Middle frontal gyrus (tissue), 1 donor: ENCODE results near the gene AGPAT3.
A peak's percentile ranks its signal among the peaks of the same experiment; 100 is the strongest.

ENCODE experiments used
- DNase-seq: peaks from one replicate; pipeline ENCODE4 v3.0.0-alpha.2; 2015; ENCODE audit warnings: low spot score; ENCODE audit errors: extremely low spot score

Gene AGPAT3

GRCh38 chr21:43992121-43992520 lies 127.1 kb downstream of the AGPAT3 start:
- DNase-seq, result no peak

DNA sequence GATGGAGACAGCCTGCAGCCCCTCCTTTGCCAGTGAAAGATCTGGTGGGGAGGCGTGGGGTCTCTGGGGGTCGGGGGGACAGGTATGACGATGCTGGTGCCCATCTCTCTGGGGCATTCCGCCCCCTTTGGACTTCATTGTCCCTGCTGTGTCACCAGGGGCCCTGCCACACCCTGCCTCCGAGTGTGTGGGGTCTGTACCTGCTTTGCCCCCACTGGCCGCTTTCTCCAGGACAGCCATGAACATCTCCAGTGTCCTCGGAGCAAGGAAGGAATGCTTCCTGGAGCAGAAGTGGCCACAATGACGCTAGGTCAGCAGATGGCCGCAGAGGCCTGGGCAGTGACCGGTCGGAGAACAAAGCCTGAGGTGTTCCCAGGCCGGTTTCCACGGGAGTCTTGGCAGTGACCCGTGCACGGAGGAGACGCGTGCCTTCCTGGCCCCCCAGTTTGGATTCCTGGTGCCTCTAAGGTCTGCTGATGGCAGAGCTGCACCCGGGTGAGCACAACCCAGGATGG lies 128.5 kb downstream of the AGPAT3 start:
- DNase-seq, result no peak

DNA sequence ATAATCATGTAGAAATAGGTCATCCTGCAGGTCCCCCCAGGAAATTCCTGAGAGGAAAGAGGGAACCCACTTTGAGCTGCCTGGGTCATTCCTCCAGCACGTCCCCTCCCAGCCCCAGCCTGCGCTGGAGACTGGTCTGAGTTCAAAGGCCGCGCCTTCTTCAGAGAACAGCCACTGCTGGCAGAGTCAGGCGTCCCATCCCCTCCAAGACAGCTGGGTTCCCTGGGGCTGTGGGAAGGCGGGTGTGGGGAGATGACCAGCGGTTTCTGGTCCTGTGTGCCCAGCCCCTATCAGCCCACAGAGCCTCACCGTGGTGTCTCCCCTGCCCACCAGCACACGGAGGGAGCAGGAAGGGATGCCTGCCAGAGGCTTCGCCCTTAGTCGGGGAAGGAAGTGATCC lies 129.1 kb downstream of the AGPAT3 start:
- no peak for DNase-seq

GRCh38 chr21:43994646-43995045 lies 129.6 kb downstream of the AGPAT3 start:
- DNase-seq, result no peak

- no peak for DNase-seq
These were observed 130.6 kb downstream of the AGPAT3 start for GRCh38 chr21:43995521-43996105.

GRCh38 chr21:43997766-43998742 lies 133.0 kb downstream of the AGPAT3 start:
- DNase-seq, result no peak

DNA sequence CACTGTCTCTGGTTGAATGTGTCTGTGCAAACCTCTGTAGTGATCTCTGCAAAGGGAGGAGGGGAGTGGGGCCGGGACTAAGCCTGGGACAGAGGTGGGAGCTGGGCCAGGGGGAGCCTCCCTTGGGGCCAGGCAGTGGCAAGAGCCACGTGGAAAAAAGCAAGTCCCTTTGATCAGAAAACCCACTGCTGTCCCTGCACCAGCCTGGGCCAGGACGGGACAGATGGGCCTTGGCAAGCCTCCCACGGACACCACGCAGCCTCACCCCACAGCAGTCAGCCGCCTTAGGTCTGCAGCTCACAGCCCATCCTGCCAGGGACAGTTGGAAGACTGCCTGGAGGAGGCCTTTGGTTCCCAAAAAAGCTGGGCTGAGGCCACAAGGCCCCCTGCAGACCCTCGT lies 135.3 kb downstream of the AGPAT3 start:
- peak; percentile 74 for DNase-seq

- no peak for DNase-seq
These were observed 137.5 kb downstream of the AGPAT3 start for GRCh38 chr21:44002511-44002910.

DNA sequence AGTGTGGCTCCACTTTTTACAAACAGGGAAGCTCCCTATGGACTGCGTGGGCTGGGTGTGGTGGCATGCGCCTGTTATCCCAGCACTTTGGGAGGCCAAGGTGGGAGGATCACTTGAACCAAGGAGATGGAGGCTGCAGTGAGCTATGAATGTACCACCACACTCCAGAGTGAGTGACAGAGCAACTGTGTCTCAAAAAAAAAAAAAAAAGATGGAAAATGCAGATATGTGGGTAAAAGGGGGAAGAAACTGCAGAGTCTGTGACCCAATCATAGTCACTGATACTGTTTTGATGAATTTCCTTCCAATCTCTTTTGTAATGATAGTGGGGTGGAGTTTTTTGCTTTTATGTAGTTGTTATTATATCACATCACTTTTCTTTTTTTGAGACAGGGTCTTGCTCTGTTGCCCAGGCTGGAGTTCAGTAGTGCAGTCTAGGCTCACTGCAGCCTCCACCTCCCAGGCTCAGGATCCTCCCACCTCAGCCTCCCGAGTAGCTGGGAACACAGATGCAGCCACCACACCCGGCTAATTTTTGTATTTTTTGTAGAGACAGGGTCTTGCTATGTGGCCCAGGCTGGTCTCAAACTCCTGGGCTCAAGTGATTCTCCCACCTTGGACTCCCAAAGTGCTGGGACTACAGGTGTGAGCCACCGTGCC lies 138.4 kb downstream of the AGPAT3 start:
- no peak for DNase-seq

DNA sequence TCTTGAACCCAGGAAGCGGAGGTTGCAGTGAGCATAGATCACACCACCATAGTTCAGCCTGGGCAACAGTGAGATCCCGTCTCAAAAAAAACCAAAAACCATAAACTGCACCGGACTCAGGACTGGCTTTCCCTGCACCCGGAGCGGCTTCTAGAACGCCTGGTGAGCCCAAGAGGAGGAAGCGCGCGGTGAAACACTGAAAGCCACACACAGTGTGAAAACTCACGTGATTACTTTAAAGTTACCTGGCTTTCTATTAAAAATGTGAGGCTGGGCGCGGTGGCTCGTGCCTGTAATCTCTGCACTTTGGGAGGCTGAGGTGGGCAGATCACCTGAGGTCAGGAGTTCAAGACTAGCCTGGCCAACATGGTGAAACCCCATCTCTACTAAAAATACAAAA lies 140.0 kb downstream of the AGPAT3 start:
- DNase-seq, result no peak

- no peak for DNase-seq
These were observed 140.6 kb downstream of the AGPAT3 start for GRCh38 chr21:44005593-44005992.

- no peak for DNase-seq
These were observed 141.1 kb downstream of the AGPAT3 start for GRCh38 chr21:44006017-44006619.

- DNase-seq, result no peak
These were observed 141.6 kb downstream of the AGPAT3 start for GRCh38 chr21:44006656-44007055.

DNA sequence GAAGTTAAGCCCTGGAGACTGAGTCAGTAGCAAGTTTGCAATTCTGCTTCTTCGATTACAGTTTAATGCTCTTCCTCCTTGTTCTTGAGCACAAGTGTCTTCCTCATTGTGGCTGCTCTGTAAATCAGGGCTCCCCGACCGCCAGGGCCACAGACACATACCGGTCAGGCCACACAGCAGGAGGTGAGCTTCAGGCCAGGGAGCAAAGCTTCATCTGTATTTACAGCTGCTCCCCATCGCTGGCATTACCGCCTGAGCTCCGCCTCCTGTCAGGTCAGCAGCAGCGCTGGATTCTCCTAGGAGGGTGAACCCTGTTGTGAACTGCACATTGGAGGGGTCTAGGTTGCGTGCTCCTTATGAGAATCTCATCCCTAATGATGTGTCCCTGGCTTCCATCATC lies 145.4 kb downstream of the AGPAT3 start:
- no peak for DNase-seq

- DNase-seq, result no peak
These were observed 146.1 kb downstream of the AGPAT3 start for GRCh38 chr21:44011123-44011522.

DNA sequence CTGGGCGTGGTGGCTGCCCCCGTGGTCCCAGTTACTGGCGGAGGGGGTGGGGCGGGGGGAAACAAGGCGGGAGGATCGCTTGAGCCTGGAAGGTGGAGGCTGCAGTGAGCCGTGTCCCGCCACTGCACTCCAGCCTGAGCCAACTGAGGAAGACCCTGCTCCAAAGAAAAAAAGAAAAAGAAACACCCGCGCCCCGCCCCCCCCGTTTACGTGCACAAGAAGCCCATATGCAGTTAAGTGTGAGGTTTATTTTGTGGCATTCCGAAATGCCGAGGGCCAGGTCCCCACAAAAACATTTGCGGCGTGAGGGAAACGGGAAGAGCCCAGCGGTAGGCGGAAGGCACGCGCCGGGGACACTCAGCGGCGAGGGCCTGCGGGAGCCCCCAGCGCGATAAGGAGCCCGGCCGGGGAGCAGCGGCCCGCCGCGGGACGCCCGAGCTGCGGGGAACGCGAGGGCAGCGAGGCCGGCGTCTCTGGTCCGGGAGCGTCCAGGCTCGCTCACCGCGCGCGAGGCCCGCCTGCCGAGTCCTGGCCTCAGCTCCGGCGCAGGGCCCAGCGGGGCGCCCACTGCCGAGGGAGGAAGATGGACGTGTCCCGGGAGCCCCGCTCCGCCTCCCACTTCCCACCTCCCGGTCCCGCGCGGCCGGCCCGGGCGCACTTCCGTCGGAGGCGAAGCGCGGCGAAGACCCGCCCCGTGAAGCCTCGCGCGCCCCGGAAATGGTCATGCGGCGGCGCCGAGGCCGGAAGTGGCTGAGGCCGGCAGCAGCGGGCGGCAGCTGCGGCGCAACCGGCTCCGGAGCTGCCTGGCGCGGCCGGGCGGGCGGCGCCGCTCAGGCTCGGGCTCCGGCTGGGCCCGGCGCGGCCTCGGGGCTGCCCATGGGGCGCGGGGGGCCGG lies 146.8 kb downstream of the AGPAT3 start, which contains the start of gene TRAPPC10:
Gene TRAPPC10 (plus strand): TSS at position 731 of the 895 bp plus-strand sequence. CDS start 185 bp downstream, outside the sequence.
- DNase-seq, result peak; percentile 84

DNA sequence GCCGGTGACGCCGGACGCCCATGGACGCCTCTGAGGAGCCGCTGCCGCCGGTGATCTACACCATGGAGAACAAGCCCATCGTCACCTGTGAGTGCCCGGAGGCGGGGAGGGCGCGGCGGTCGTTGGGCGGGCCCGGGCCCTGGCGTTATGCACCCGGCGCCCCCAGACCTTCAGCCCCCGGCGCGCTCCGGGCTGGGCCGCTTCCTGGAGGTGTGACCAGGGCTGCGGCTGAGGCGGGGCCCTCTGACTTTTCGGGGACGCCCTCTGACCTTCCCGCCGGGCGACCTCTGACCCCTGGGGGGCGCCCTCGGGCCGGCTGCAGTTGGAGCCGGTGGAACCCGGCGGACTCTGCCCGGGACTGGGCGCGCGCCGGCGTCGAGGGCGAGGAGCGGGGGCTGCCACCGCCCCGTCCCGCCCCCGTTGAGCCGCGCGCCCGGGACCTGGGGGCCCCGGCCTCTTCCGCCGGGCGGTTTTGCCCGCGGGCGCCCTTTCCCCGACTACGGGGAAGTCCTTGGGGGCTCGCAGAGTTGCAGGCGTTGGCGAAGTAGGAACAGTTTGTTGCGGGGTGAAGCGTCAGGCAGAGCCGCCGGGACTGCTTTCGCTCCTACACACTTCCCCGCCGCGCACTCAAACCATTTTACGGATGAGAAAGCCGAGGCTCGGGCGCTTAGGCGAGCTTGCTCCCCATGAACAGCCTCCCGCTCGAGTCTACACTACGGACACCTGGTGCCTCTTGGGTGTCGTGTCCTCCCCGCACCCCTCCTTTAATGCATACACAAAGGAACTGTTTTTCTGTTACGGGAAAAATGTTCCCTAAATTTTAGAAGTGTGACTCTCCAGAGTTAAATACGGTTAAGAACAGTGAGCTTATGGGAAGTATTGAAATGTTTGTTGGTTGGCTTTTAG lies 147.7 kb downstream of the AGPAT3 start:
- no peak for DNase-seq

- DNase-seq, result no peak
These were observed 148.5 kb downstream of the AGPAT3 start for GRCh38 chr21:44013380-44014088.

GRCh38 chr21:44017601-44018000 lies 152.6 kb downstream of the AGPAT3 start:
- DNase-seq, result no peak
